HL-60 (cell line): ENCODE data around the gene C3.

ENCODE experiments used
- CTCF ChIP-seq: IDR thresholded peaks from one replicate; pipeline ENCODE4 v1.5.1; 2011; ENCODE audit warnings: low read length, control low read depth, inconsistent platforms; ENCODE audit not compliant: insufficient read depth
- GABPA ChIP-seq: IDR thresholded peaks from 2 replicates; pipeline ENCODE4 v1.6.1; 2012; ENCODE audit warnings: low read depth
- REST ChIP-seq: IDR thresholded peaks from 2 replicates; pipeline ENCODE4 v1.6.1; 2012; ENCODE audit warnings: low read depth; ENCODE audit not compliant: insufficient replicate concordance

DNA sequence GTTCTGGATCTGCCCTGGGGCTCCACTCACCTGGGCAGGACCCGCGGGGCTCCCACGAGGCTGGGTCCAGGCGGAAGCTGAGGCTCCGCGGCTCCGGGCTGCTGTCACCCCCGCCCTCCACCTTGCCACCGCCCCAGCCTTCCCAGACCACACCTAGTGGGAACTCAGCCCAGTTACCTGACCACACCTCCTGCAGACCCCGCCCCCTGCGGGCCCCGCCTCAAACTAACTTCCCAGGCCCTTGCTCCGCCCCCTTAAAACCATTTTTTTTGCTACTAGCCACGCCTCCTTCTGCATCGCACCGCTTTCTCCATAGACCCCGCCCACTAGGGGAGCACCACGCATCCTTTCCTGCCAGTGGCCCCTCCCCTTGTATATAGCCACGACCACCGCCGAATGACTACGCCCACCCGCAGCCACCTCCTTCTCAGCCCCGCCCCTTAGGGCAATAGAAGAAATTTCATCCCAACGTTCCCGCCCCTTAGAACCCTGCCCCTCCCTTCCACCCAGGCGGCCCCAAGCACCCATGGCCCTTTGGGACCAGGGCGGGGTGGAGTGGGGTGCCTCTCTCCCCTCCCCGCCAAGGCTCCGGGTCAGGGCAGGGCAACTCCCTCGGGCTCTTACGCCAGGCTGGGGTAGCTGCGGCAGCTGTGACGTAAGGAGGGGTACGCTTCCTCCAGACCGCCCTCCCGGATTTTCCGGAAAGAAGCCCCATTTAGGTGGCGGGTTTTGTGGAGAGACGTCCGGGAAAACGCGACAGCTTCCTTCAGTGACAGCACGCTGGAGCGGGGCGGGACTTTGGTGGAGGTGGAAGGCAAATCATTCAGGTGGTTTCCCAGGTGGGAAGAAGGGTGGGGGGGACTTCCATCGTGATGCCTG, 47.1 kb upstream of the C3 start, which contains the start of gene SH2D3A:
- no peak for TF ChIP-seq CTCF
- no peak for TF ChIP-seq GABPA
- TF ChIP-seq REST, result no peak
